ENCODE results near the gene SLC11A2.

The SLC11A2 gene

DNA sequence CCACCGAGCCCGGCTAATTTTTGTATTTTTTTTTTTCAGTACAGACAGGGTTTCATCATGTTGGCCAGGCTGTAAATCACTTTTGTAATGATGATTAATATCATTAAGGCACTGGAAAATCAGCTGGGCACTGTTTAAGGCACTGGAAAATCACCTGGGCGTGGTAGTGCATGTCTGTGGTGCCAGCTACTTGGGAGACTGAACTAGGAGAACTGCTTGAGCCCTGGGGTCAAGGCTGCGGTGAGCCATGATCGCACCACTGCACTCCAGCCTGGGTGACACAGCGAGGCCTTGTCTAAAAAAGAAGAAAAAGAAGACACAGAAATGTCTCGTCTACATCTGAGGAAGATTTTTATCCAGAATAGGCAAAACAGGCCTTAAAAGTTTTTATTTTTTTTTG lies 12.7 kb downstream of the SLC11A2 start:
- ChIA-PET CTCF (no interaction called here), POLR2A (no interaction called here)
- TF ChIP-seq SP1 (IDR thresholded peaks at IDR 0.05) (no peak), LEF1 (IDR thresholded peaks at IDR 0.05; ENCODE audit: borderline replicate concordance) (no peak), PKNOX1 (IDR thresholded peaks at IDR 0.05) (no peak), CTBP1 (IDR thresholded peaks at IDR 0.05; ENCODE audit: borderline replicate concordance) (no peak), L3MBTL2 (conservative IDR thresholded peaks at IDR 0.05) (no peak), ELF4 (IDR thresholded peaks at IDR 0.05) (no peak), SUZ12 (IDR thresholded peaks at IDR 0.05) (no peak), BHLHE40 (IDR thresholded peaks at IDR 0.05; ENCODE audit: borderline replicate concordance) (no peak), TARDBP (IDR thresholded peaks at IDR 0.05) (no peak), FOXM1 (IDR thresholded peaks at IDR 0.05; ENCODE audit: borderline replicate concordance) (no peak)
- DNase-seq (ENCODE audit: extremely low spot score): no peak

- DNase-seq (ENCODE audit: extremely low spot score): no peak
- ChIA-PET CTCF (interaction anchor here (0.5 to 0.8 kb wide), 2 partner anchors 14 to 522 kb away, joined by 3 to 6 read pairs; partner anchors contain the start of gene SLC11A2), POLR2A (interaction anchor here (1.0 kb wide), 1 partner anchor 13 kb away, joined by 4 read pairs; the partner anchor contains the start of gene SLC11A2)
- TF ChIP-seq PKNOX1 (IDR thresholded peaks at IDR 0.05) (peak; percentile 19; the same call in 1 of the 2 replicates), ELF4 (IDR thresholded peaks at IDR 0.05) (no peak), BHLHE40 (IDR thresholded peaks at IDR 0.05; ENCODE audit: borderline replicate concordance) (no peak), ZNF384 (IDR thresholded peaks at IDR 0.05) (no peak)
Measured at GRCh38 chr12:51012570-51013236, 13.5 kb downstream of the SLC11A2 start.

- ChIA-PET POLR2A (interaction anchor here (1.0 kb wide), 1 partner anchor 14 kb away, joined by 4 read pairs; the partner anchor contains the start of gene SLC11A2), CTCF (no interaction called here)
- DNase-seq (ENCODE audit: extremely low spot score): no peak
- no peak for TF ChIP-seq HDGF (IDR thresholded peaks at IDR 0.05; ENCODE audit: borderline replicate concordance)
- TF ChIP-seq NFRKB (IDR thresholded peaks at IDR 0.05): no peak
- TF ChIP-seq PKNOX1 (IDR thresholded peaks at IDR 0.05): no peak
- no peak for TF ChIP-seq ZNF384 (IDR thresholded peaks at IDR 0.05)
- no peak for TF ChIP-seq ELF4 (IDR thresholded peaks at IDR 0.05)
- TF ChIP-seq FOXM1 (IDR thresholded peaks at IDR 0.05; ENCODE audit: borderline replicate concordance): no peak
- TF ChIP-seq CTBP1 (IDR thresholded peaks at IDR 0.05; ENCODE audit: borderline replicate concordance): no peak
- TF ChIP-seq ARNT (IDR thresholded peaks at IDR 0.05): no peak
- no peak for TF ChIP-seq FOXK2 (IDR thresholded peaks at IDR 0.05)
- no peak for TF ChIP-seq L3MBTL2 (conservative IDR thresholded peaks at IDR 0.05)
- no peak for TF ChIP-seq SUZ12 (IDR thresholded peaks at IDR 0.05)
- no peak for TF ChIP-seq LEF1 (IDR thresholded peaks at IDR 0.05; ENCODE audit: borderline replicate concordance)
- TF ChIP-seq TARDBP (IDR thresholded peaks at IDR 0.05): no peak
- TF ChIP-seq SP1 (IDR thresholded peaks at IDR 0.05): no peak
Measured at GRCh38 chr12:51011955-51012354, 14.2 kb downstream of the SLC11A2 start.

GRCh38 chr12:51009056-51009440 lies 17.1 kb downstream of the SLC11A2 start:
- ChIA-PET POLR2A (interaction anchor here (1.0 kb wide), 2 partner anchors 18 to 244 kb away, joined by 3 to 4 read pairs; partner anchors contain the start of genes ATF1 and SLC11A2), CTCF (no interaction called here)
- TF ChIP-seq ZNF384 (IDR thresholded peaks at IDR 0.05): no peak
- TF ChIP-seq FOXA1 (IDR thresholded peaks at IDR 0.05): no peak
- TF ChIP-seq BHLHE40 (IDR thresholded peaks at IDR 0.05; ENCODE audit: borderline replicate concordance): no peak
- TF ChIP-seq SP1 (IDR thresholded peaks at IDR 0.05): no peak
- no peak for TF ChIP-seq SUZ12 (IDR thresholded peaks at IDR 0.05)
- TF ChIP-seq FOXM1 (IDR thresholded peaks at IDR 0.05; ENCODE audit: borderline replicate concordance): no peak
- DNase-seq (ENCODE audit: extremely low spot score): no peak

DNA sequence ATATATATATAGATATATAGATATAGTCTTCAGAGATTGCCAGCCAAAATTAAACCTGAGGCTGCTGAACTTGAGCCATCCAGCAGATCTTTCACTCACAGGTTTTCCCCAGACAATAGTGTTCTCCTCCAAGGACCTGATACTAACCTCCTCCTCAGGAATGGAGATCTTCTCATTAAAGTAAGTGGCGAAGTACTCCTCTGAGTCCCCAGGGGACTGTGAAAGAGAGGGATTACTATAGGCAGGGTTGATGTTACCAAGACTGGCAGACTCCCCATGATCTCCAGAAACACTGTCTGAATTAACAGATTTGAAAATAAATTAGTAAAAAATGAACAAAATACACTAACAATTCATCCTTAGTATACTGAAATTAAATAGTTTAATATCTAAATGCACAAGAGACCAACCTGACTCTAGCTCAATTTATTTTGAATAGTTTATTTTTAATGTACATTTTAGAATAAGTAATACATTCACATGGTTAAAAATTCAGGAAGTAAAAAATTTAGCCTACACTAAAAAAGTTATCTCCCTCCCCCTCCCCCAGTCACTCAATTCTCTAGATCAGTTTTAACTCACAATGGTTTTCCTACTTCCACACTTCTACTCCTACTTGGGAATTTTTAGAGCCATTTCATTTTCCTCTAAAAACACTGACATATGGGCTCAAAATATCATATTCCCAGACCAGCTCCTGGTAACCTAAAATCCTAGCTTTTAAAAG lies 17.7 kb downstream of the SLC11A2 start:
- TF ChIP-seq ZNF384 (IDR thresholded peaks at IDR 0.05): no peak
- TF ChIP-seq L3MBTL2 (conservative IDR thresholded peaks at IDR 0.05): no peak
- ChIA-PET CTCF (no interaction called here), POLR2A (no interaction called here)
- no peak for DNase-seq (ENCODE audit: extremely low spot score)

GRCh38 chr12:51005671-51006070 lies 20.5 kb downstream of the SLC11A2 start:
- TF ChIP-seq LEF1 (IDR thresholded peaks at IDR 0.05; ENCODE audit: borderline replicate concordance) (no peak), FOXA1 (IDR thresholded peaks at IDR 0.05) (no peak), FOXK2 (IDR thresholded peaks at IDR 0.05) (no peak), PKNOX1 (IDR thresholded peaks at IDR 0.05) (no peak), SUZ12 (IDR thresholded peaks at IDR 0.05) (no peak), SP1 (IDR thresholded peaks at IDR 0.05) (no peak), CTBP1 (IDR thresholded peaks at IDR 0.05; ENCODE audit: borderline replicate concordance) (no peak), HDGF (IDR thresholded peaks at IDR 0.05; ENCODE audit: borderline replicate concordance) (no peak), ZNF384 (IDR thresholded peaks at IDR 0.05) (no peak), L3MBTL2 (conservative IDR thresholded peaks at IDR 0.05) (no peak), ARNT (IDR thresholded peaks at IDR 0.05) (no peak), ELF4 (IDR thresholded peaks at IDR 0.05) (no peak), TARDBP (IDR thresholded peaks at IDR 0.05) (no peak), NFRKB (IDR thresholded peaks at IDR 0.05) (no peak), FOXM1 (IDR thresholded peaks at IDR 0.05; ENCODE audit: borderline replicate concordance) (no peak)
- POLR2A ChIA-PET: no interaction called here
- CTCF ChIA-PET: no interaction called here
- no peak for DNase-seq (ENCODE audit: extremely low spot score)

Measured in HEK293T (cell line).